K562 (cell line): ENCODE measurements around the gene PPFIA3. TPM values are rescaled to one million over a fixed set of nuclear protein-coding genes. Genes with fewer than 3 reads are reported as not detected.

Experiments
- CBX2 ChIP-seq: fragments of 200-600 bp; sonication (generic); IDR thresholded peaks from one replicate; pipeline ENCODE4 v1.6.1; 2012; ENCODE audit warnings: mild to moderate bottlenecking, low read length, inconsistent platforms; ENCODE audit not compliant: insufficient read depth, poor library complexity, severe bottlenecking
- HDAC2 ChIP-seq: fragments of 450-650 bp; IDR thresholded peaks from 2 replicates; pipeline ENCODE4 v1.6.1; 2016; ENCODE audit warnings: mild to moderate bottlenecking
- POLR2G ChIP-seq: fragments of 200-400 bp; formaldehyde crosslinking; IDR thresholded peaks from 2 replicates; pipeline ENCODE4 v1.6.1; 2017; ENCODE audit warnings: low read depth, mild to moderate bottlenecking, antibody characterized with exemption, low read length, moderate library complexity
- TAF9B ChIP-seq: fragments of 450-650 bp; IDR thresholded peaks from 2 replicates; pipeline ENCODE4 v1.6.1; 2018; ENCODE audit warnings: mild to moderate bottlenecking; ENCODE audit not compliant: partially characterized antibody
- ZBTB7A ChIP-seq: IDR thresholded peaks from 2 replicates; pipeline ENCODE4 v1.6.1; 2011; ENCODE audit warnings: low read depth, mild to moderate bottlenecking, low read length, moderate library complexity, borderline replicate concordance; ENCODE audit not compliant: control insufficient read depth
- ZNF324 ChIP-seq: fragments of 250-450 bp; sonication (Bioruptor Pico); IDR thresholded peaks from 2 replicates; pipeline ENCODE4 v1.4.0; 2020; ENCODE audit warnings: mild to moderate bottlenecking
- ZNF583 ChIP-seq: fragments of 250-450 bp; sonication (Bioruptor Pico); IDR thresholded peaks from 2 replicates; pipeline ENCODE4 v1.4.0; 2020
- ZNF584 ChIP-seq: fragments of 200-800 bp; sonication (Bioruptor generic); IDR thresholded peaks from 2 replicates; pipeline ENCODE4 v1.6.1; 2016; ENCODE audit warnings: low read depth, mild to moderate bottlenecking, missing genetic modification characterization, missing compliant biosample characterization
- ZNF589 ChIP-seq: fragments of 200-800 bp; sonication (Bioruptor generic); IDR thresholded peaks from 2 replicates; pipeline ENCODE4 v1.6.1; 2016; ENCODE audit warnings: low read depth, missing genetic modification characterization, missing compliant biosample characterization
- ZNF644 ChIP-seq: fragments of 200-800 bp; sonication (Bioruptor generic); IDR thresholded peaks from 2 replicates; pipeline ENCODE4 v1.6.1; 2016; ENCODE audit warnings: low read depth, missing genetic modification characterization, missing compliant biosample characterization
- ZNF75A ChIP-seq: fragments of 450-650 bp; formaldehyde crosslinking; IDR thresholded peaks from 2 replicates; pipeline ENCODE4 v1.4.0; 2020; ENCODE audit warnings: mild to moderate bottlenecking
- polyA plus RNA-seq, 8 experiments: library from polyadenylated mRNA; depleted of rRNA in 4 of 8; stranded (reverse) in 5 of 8; unstranded in 3 of 8; fragments of >200 nt; fragmentation: Nextera tagmentation in 2 of 8; fragmentation: Illumina TruSeq in 1 of 8; extraction: Ambion mirVana in 2 of 8; extraction: Trizol in 1 of 8; gene quantifications; 2 replicates each; pipeline versions ENCODE4 v1.2.1 to v1.2.3, GENCODE V29; 2011 to 2014; ENCODE audit warnings: inconsistent platforms in 1 of 8, missing spikeins in 1 of 8
- total RNA-seq, 7 experiments: library from RNA; depleted of rRNA in 6 of 7; stranded (reverse); fragments of >200 nt in 6 of 7; fragmentation: Illumina TruSeq in 2 of 7; extraction: Trizol in 2 of 7; gene quantifications; 2 replicates each; pipeline versions ENCODE4 v1.2.1 to v1.2.3, GENCODE V29; 2011 to 2021; ENCODE audit warnings: low replicate concordance in 1 of 7
- TF ChIP-seq, protein P1 (sequence below): conservative IDR thresholded peaks from 2 replicates; pipeline ENCODE4 v1.6.1; 2011; ENCODE audit warnings: low read depth, mild to moderate bottlenecking, low read length; ENCODE audit not compliant: control insufficient read depth
- TF ChIP-seq, protein P2 (sequence below): fragments of 250-450 bp; sonication (Bioruptor Pico); IDR thresholded peaks from 2 replicates; pipeline ENCODE4 v1.8.0; 2022; ENCODE audit warnings: inconsistent platforms
- TF ChIP-seq, protein P3 (sequence below): sonication (generic); formaldehyde crosslinking; IDR thresholded peaks from 2 replicates; pipeline ENCODE4 v1.8.0; 2022; ENCODE audit warnings: mild to moderate bottlenecking, missing genetic modification reagents
- TF ChIP-seq, protein P4 (sequence below): fragments of 200-800 bp; sonication (Bioruptor generic); IDR thresholded peaks from 2 replicates; pipeline ENCODE4 v1.6.1; 2017; ENCODE audit warnings: missing genetic modification characterization, missing compliant biosample characterization
- TF ChIP-seq, protein P5 (sequence below): fragments of 250-450 bp; sonication (Bioruptor Pico); IDR thresholded peaks from 2 replicates; pipeline ENCODE4 v1.5.0; 2021; ENCODE audit warnings: mild to moderate bottlenecking, borderline replicate concordance
- TF ChIP-seq, protein P6 (sequence below): fragments of 150-350 bp; IDR thresholded peaks from 2 replicates; pipeline ENCODE4 v1.6.1; 2014; ENCODE audit warnings: low read depth, mild to moderate bottlenecking, low read length, borderline replicate concordance

The PPFIA3 gene
- total and polyA plus RNA-seq, 9 of the 15 experiments (the other 6 are each of a cell fraction or from before 2014, with no cell fraction given): 0.10 to 53.0 (median 17.6) TPM

DNA sequence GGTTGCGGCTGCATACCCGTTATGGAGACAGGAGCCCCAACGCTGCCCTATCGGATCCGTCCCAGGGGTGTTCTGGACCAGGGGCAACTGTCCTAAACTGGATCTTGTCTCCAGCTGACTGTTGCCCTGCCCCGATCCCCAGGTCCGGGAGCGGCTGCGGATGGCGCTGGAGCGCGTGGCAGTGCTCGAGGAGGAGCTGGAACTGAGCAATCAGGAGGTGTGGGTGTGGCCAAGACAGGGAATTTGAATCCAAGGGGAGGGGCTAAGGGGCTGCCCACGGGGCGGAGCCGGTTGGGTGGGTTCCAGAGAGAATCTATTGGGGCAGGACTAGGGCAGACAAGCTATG, 9.9 kb downstream of the PPFIA3 start (continued):
- TF ChIP-seq ZNF644 (tag) (no peak), POLR2G (peak; percentile 79), ZBTB7A (peak; percentile 67; the same call in 1 of the 2 replicates), ZNF589 (CRISPR knock-in tag) (no peak), TAF9B (no peak), ZNF584 (CRISPR knock-in tag) (no peak), ZNF75A (CRISPR knock-in tag) (no peak), ZNF583 (no peak), HDAC2 (no peak), CBX2 (no peak), ZNF324 (no peak)
- TF ChIP-seq, protein P1, sequence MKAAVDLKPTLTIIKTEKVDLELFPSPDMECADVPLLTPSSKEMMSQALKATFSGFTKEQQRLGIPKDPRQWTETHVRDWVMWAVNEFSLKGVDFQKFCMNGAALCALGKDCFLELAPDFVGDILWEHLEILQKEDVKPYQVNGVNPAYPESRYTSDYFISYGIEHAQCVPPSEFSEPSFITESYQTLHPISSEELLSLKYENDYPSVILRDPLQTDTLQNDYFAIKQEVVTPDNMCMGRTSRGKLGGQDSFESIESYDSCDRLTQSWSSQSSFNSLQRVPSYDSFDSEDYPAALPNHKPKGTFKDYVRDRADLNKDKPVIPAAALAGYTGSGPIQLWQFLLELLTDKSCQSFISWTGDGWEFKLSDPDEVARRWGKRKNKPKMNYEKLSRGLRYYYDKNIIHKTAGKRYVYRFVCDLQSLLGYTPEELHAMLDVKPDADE: 0 out of 2 replicates have a peak, but pooled peaks have one; percentile 28
- TF ChIP-seq, protein P2, sequence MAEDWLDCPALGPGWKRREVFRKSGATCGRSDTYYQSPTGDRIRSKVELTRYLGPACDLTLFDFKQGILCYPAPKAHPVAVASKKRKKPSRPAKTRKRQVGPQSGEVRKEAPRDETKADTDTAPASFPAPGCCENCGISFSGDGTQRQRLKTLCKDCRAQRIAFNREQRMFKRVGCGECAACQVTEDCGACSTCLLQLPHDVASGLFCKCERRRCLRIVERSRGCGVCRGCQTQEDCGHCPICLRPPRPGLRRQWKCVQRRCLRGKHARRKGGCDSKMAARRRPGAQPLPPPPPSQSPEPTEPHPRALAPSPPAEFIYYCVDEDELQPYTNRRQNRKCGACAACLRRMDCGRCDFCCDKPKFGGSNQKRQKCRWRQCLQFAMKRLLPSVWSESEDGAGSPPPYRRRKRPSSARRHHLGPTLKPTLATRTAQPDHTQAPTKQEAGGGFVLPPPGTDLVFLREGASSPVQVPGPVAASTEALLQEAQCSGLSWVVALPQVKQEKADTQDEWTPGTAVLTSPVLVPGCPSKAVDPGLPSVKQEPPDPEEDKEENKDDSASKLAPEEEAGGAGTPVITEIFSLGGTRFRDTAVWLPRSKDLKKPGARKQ: no peak
- TF ChIP-seq, protein P3, sequence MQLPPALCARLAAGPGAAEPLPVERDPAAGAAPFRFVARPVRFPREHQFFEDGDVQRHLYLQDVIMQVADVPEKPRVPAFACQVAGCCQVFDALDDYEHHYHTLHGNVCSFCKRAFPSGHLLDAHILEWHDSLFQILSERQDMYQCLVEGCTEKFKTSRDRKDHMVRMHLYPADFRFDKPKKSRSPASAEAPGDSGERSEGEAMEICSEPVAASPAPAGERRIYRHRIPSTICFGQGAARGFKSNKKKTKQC (CRISPR knock-in tag): no peak
- TF ChIP-seq, protein P4, sequence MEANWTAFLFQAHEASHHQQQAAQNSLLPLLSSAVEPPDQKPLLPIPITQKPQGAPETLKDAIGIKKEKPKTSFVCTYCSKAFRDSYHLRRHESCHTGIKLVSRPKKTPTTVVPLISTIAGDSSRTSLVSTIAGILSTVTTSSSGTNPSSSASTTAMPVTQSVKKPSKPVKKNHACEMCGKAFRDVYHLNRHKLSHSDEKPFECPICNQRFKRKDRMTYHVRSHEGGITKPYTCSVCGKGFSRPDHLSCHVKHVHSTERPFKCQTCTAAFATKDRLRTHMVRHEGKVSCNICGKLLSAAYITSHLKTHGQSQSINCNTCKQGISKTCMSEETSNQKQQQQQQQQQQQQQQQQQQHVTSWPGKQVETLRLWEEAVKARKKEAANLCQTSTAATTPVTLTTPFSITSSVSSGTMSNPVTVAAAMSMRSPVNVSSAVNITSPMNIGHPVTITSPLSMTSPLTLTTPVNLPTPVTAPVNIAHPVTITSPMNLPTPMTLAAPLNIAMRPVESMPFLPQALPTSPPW: peak; percentile 37; the same call in 1 of the 2 replicates
- TF ChIP-seq, protein P5, sequence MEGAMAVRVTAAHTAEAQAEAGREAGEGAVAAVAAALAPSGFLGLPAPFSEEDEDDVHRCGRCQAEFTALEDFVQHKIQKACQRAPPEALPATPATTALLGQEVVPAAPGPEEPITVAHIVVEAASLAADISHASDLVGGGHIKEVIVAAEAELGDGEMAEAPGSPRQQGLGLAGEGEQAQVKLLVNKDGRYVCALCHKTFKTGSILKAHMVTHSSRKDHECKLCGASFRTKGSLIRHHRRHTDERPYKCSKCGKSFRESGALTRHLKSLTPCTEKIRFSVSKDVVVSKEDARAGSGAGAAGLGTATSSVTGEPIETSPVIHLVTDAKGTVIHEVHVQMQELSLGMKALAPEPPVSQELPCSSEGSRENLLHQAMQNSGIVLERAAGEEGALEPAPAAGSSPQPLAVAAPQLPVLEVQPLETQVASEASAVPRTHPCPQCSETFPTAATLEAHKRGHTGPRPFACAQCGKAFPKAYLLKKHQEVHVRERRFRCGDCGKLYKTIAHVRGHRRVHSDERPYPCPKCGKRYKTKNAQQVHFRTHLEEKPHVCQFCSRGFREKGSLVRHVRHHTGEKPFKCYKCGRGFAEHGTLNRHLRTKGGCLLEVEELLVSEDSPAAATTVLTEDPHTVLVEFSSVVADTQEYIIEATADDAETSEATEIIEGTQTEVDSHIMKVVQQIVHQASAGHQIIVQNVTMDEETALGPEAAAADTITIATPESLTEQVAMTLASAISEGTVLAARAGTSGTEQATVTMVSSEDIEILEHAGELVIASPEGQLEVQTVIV (CRISPR knock-in tag): no peak
- TF ChIP-seq, protein P6, sequence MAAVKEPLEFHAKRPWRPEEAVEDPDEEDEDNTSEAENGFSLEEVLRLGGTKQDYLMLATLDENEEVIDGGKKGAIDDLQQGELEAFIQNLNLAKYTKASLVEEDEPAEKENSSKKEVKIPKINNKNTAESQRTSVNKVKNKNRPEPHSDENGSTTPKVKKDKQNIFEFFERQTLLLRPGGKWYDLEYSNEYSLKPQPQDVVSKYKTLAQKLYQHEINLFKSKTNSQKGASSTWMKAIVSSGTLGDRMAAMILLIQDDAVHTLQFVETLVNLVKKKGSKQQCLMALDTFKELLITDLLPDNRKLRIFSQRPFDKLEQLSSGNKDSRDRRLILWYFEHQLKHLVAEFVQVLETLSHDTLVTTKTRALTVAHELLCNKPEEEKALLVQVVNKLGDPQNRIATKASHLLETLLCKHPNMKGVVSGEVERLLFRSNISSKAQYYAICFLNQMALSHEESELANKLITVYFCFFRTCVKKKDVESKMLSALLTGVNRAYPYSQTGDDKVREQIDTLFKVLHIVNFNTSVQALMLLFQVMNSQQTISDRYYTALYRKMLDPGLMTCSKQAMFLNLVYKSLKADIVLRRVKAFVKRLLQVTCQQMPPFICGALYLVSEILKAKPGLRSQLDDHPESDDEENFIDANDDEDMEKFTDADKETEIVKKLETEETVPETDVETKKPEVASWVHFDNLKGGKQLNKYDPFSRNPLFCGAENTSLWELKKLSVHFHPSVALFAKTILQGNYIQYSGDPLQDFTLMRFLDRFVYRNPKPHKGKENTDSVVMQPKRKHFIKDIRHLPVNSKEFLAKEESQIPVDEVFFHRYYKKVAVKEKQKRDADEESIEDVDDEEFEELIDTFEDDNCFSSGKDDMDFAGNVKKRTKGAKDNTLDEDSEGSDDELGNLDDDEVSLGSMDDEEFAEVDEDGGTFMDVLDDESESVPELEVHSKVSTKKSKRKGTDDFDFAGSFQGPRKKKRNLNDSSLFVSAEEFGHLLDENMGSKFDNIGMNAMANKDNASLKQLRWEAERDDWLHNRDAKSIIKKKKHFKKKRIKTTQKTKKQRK: no peak
